NCI-H1417 treated with DMSO at 0.1 percent for 48 hours (cell line): Measurements from ENCODE around the gene ARHGAP25.

Experiments
- DNase-seq: peaks from one replicate; lab custom pipeline; 2025; lab: John Stamatoyannopoulos, UW

The ARHGAP25 gene

DNA sequence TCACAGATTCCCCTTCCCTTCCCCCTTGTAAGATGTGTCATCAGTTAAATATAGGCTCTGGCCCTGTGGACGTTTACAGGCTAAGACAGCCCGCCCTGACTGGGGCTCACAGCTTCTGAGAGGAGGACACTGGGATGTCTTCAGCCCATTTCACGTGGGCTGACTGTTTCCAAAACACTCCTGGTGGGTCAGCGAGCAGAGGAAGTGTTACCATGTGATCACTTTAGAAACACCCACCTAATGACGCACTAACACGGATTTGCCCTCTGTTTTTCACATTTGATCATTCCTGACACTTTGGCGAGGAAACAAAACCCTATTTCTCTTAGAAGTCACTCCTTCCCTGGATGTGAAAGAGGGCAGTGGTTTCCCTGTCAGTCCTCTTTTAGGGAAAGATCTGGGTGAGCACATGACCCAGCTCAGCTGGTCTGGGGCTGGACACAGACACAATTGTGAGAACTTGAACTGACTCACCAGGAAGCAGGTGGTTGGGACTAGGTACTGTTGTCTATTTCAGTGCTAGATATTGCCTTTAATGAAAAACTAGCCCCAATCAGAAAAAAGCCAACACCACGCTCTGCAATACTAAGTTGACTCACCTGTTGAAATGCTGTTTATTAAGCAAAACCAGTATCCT lies 97.7 kb downstream of the ARHGAP25 start:
- no peak for DNase-seq

DNA sequence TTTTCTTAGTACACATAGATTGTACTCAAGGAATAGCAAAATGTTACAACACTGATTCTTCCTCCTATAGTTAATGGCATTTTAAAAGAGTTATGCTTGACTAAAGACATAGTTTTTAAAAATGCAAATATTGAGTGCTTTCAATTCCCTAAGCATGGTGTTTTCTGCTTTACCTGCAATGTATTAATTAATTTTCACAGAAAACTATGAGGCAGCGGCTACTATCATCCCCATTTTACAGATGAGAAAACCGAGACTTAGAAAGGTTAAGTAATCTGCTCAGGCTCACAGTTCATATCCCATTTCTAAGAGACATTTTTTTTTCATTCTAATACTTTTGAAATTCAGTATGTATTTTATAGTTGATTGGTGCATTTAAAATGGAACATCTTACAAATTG lies 98.6 kb downstream of the ARHGAP25 start:
- no peak for DNase-seq

DNA sequence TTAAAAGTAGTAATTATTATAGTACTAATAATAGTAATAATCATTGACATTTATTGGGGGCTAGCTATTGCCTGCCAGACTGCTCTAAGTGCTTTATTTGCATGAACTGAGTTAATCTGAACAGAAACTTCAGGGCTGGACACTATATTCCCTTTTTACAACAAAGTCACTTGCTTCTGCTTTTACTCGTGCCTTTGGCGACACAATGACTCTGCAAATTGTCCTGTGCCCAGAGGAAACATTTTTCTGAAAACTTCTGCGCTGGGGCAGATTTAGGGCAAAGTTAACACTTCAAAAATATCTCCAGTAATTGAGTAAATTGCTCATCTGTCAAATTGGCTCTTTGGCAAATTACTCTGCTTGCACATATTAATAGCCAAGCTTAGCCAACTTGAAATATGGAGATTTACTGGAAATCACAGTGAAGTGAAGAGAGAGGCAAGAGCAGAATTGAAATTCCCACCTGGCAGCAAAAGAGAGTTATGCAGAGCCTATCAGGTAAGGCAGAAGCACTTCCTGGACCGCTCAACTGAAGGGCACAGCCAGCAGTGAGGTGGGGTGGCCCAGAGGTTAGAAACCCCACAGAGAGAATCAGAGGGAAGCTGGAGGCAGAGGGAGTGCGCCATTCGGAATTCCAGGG lies 100.2 kb downstream of the ARHGAP25 start:
- no peak for DNase-seq

DNA sequence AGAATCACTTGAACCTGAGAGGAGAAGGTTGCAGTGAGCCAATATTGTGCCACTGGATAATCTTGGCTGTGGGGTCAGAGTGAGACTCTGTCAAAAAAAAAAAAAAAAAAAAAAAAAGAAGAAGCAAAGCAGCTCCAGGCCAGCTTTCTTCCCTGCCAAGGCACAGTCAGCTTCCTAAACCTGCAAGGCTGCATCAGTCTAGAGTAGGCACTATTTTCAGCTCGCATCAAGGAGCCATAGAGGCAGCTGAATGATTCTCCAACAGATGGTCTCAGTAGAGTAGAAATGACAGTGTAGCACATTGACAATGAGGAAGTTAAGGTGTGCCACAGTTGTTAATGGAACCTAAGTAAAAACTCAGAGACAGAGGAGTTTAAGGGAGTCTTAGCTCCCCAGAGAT lies 101.0 kb downstream of the ARHGAP25 start:
- DNase-seq = no peak

DNA sequence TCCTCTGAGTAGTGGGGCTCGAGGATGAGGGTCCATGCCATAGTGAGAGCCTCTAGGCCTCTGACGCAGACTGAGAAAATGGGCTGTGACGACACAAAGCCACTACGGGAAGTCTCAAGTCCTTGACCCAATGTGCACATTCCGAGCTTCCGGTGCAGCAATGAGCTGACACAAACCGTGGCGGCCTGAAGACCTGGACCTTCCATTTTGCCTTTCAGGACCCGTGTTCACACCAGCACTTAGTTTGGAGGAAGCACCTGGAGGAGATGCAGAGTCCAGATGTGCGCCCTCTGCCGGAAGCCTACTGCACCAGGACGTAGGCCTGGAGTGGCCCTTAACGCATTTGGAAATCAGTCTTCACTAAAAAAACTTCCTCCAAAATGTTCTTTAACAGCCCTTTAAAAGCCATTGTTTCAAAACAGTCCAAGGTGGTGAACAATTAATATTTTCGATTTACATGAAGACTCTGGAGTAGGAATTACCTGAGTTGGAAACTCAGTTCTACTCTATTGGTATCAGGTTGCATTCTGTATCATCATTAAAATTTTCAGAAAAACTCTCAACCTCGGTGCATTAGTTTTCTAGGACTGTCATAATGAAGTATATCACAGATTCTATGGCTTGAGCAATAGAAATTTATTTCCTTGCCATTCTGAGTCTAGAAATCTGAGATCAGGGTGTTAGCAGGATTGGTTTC lies 102.7 kb downstream of the ARHGAP25 start:
- DNase-seq = no peak

DNA sequence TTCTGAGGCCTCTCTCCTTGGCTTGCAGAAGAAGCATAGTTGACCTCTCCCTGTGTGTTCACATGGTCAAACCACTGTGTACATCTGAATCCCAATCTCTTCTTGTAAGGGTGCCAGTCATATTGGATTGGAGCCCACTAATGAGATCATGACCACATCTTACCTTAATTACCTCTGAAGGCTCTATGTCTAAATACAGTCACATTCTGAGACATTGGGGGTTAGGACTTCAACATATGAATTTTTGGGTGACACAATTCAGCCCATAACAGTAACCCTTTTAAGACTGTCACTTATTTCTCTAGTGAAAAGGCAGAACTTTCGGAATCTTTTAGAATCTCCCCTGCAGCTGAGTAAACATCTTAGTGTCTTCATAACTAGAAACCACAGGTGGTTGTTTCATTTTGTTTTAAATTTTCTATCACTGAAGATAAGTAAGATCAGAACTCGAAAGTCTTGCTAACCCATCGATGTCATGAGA lies 103.3 kb downstream of the ARHGAP25 start:
- no peak for DNase-seq

DNA sequence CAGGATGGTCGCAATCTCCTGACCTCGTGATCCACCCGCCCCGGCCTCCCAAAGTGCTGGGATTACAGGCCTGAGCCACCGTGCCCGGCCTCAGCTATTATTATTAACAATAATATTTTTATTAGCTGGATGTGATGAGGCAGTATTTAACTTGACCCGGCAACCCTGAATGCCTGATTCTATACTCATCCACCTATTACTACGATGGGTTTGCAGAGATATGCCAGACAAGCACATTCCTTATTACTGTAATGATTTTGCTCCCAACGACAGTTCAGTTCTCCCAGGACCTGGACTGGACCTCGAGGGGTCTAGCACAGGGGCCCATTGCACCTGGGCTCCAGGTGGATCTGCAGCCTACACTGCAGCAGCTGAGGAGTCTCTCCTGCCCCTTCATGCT lies 104.0 kb downstream of the ARHGAP25 start:
- no peak for DNase-seq

DNA sequence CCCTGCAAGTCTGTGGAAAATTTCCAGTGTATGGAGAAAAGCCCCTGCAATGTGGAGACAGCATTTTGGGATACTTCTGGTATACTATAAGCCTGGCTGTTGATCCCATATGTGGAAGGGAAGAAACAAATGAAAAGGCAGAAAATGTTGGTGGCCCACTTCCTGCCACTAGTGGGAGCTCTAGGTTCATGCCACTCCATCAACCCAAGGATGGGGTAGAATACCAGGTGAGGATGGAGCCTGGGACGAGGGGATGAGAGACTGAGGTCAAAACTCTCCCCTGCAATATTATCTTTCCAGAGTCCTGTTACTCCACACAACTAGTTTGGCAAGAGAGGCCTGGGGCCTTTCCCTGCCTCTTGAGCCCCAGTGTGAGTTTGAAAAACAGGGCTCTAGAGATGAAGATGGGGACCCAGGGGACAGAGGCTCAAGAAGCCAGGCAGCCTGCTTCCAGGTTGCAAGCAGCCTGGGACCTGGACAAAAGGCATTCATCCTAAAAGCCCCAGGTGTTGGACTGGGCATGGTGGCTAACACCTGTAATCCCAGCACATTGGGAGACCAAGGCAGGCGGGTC lies 104.7 kb downstream of the ARHGAP25 start:
- DNase-seq = no peak

DNA sequence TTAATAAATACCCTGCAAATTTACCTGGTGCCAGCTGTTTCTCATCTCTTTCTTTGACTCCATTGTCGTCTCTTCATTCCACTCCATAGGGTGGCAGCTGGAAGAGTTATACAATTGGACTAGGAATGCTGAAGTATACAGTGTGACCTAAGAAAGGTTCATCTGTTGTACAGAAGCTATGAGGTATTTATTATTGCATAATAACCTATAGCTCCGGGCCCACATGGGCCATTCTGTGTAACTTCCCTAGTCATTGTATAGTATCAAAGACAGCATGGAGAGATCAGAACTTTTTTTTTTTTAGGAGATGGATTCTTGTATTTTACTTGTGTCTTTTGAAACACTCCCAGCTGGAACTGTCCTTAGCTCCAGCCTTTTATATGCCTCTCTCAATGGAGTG lies 110.4 kb downstream of the ARHGAP25 start:
- no peak for DNase-seq

DNA sequence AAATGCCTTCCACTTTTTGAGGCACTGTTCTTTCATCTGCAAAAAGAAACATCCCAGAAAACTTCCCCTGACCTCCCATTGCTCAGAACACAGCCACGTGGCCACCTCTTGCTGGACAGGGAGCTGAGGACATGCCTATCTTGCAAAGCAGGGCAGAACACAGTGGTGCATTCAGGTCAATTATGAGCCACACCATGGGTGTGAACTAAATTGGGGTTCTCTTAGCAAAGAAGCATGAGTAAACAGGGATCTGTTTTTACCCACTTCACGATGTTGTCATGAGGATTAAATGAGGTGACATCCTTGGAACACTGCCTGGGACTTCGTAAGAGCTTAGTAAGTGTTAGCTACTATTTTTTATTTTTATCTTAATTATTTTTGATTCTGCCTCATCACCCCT lies 111.5 kb downstream of the ARHGAP25 start:
- DNase-seq = no peak

DNA sequence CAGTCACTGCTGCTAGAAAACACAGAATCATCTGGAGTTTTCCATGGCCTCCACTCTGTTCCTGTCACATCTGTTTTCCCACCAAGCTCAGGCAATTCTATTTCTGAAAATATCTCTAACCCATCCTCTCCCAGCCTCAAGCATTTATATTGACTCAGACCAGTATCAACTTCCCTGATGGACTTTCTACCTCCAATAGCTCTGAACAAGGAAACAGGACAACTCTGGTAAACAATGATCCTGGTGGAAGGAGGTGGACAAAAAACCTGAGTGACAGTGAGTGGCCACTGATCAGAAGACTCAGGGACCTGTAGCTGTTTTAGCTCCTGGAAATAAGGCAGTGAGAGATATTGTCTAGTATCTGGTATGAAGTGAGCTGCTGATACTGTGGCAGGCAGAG lies 113.1 kb downstream of the ARHGAP25 start:
- no peak for DNase-seq

DNA sequence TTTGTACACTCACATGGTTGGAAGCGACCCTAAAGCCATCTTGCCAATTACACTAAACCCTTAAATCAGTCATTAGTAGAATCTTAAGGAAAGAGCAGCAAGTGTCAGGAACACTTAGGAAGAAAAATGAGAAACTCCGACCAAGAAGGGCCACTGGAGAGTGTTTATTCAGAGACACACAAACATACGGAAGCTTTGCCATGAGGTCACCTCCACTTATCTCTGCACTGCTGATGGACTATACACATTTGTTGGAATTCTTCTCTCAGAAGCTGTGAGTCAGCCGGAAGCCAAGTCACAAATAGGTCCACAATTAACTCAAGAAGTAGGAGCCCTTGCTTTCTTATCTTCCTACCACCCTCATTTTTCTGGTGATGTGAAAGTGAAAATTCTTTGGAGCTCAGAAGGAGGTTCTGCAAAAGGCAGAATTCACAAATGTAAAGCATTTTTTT lies 115.0 kb downstream of the ARHGAP25 start:
- no peak for DNase-seq

DNA sequence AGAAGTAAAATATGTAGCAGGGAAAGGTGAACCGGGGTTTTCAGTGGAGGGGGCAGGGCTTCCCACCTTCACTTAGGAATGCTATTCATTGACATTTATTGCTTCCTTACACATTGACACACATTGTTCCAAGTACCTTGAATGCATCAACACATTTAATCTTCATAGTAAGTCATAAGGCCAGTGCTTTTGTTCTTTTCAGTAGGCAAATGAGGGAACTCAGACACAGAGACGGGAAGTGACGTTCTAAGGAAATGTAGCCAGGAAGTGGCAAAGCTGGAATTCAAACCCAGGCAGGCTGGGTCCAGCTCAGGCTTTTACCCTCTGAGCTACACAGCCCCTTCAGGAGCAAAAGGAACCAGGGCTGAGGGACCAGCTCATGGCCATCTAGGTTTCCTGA lies 115.9 kb downstream of the ARHGAP25 start:
- no peak for DNase-seq

DNA sequence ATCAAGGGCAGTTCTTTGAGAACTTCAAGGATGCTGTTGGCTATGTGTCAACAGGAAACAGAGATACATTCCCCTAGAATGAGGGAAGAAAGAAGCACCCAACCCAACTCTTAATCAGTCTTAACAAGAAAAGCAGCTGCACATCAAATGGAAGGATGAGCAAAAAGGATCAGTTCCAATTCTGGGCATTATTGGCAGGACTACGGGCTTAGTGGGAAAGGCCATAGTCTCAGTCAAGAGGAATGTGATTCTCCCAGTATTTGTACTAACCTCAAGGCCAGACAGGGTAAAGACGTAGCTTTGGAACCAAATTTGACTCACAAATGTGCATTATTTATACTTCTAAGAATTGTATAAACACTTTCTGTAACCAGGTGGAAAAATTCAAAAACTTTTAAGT lies 118.4 kb downstream of the ARHGAP25 start:
- DNase-seq = no peak

DNA sequence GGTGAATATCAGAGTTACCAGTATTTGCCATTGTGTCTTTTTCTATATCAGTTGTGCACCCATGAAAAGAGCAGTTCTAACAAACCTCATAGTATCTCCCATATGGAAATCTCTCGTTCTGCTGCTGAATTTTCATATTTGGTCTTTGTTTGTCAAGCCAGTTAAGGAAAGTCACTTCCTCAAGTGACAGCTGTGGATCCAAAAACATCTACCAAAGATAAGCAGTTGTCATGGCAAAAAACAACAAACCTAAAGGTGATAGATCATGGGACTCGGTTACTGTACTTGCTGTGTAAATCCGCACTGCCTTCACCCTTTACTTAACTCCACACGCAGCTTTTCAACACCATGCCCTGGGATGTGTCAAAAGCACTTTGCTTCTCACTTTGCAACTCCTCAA lies 119.3 kb downstream of the ARHGAP25 start:
- DNase-seq = no peak

DNA sequence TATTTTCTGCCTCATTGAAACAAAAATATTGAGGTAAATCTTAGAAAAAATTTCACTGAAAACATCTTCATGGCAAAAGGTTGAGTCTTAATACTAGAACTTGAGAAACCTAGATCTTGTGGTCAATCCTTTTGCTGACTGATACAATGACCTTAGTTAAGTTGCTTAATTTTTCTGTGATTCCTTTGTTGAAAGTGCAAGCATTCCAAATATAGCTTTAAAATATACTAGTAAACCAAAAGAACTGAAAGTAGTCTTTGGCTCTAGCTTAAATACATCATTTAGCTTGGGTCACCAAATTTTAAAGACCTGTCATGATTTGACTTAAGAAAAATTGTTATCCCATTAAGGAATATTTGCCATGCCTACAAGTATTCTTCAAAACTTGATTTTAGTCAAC lies 119.9 kb downstream of the ARHGAP25 start:
- DNase-seq = no peak

DNA sequence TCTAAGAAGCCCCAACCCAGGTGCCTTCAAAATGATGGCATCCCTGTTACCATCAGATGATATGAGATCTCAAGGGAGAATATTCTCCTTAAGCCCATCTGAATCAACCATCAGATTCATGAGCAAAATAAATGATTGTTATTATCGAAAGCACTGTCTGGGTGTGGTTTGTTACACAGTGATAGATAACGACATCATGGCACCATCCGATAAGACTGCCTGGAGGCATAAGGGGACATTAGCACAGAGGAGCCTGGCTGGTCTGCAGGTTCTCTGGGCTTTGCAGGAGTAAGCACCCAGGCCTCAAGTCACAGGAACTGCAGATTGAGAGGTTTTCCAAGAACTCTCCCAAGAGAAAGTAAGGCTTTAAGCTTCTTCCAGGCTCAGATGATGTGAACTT lies 120.9 kb downstream of the ARHGAP25 start:
- DNase-seq = no peak

DNA sequence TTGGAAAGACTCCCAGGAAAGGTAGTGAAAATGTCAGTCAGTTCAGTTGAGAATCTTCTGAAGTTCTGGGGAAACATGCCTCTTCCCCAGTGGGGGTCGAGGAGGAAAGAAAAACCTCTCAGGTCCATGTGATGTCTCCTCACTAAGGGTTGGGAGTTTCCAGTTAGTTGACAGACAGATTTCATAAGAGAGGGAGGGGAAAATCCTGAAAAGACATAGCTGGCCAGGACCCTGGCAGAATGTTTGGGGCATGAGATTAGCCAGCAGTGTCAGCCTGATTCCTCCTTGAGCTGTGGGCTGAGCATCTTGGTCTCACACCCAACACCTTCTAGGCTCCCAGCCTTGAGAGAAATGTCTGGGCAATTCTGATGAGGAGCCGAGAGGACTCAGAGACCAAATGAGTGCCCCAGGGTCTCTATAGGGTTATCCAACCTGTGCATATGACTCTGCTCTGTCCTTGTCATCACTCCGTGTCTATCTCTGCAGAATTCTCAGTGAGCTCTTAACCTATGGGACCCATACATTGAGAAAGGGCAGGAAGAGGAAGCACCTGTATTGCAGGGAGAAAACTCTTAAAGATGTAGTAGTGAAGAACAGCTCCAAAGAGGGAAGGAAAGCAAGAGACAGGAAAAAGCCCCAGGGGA lies 122.7 kb downstream of the ARHGAP25 start:
- no peak for DNase-seq

DNA sequence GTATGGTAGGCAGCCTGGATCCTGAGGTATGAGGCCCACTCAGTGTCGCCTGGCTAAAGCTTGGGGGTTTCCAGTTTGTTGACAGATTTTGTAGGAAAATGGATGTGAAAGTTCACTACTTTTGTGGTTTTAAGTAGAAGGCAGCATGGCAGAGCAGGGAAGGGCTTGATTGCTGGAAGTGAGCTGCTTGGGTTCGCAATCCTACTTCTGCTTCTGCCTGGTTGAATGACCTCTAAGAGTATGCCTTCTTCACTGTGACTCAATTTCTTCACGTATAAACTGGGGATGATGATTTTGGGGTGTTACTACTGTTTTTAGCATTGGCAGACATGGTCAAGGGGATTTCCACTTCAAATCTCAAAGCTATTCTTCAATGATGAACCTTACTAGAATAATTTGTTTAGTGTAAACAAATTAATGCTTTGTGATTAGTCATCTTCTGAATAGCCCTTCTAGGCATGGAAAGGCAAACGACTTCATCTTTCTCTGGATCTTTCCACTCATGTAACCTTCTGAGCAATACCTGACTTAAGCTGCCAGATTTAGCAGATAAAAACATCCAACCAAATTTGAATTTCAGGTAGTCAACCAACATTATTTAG lies 123.3 kb downstream of the ARHGAP25 start:
- no peak for DNase-seq

DNA sequence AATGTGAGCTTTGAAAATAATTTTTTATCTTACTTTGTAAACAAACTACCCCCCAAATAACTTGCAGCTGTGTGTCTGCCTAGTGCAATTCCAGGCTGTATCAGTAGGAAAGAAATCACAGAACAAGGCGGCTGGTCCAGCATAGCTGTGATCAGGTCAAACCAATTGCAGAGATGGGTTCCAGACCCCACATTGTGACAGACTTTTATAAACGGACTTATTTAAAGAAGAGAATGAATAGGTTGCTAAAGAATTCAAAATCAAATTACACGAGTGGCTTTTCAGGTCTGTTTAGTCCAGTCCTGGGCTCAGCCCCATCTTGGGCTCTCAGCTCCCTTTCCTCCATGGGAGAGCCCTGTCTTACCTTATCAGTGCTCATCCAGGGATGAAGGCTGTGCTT lies 125.5 kb downstream of the ARHGAP25 start:
- DNase-seq = no peak

DNA sequence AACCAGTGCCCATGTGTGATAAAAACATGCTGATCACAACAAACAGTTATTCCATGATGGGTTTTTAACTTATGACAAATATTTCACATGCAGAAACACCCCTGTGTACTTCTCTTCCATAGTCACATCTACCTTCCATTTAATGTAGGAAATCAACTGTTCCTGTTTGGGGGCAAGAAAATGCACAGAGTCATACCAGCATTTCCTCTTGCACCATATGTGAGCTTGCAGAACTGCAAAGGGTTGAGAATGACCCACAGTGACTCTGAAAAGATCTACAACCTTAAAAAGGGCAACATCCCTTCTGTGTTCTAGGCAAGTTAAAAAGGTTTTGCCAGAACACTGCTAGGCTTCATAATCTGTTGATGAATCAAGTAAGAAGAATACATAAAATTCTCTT lies 126.7 kb downstream of the ARHGAP25 start:
- no peak for DNase-seq

DNA sequence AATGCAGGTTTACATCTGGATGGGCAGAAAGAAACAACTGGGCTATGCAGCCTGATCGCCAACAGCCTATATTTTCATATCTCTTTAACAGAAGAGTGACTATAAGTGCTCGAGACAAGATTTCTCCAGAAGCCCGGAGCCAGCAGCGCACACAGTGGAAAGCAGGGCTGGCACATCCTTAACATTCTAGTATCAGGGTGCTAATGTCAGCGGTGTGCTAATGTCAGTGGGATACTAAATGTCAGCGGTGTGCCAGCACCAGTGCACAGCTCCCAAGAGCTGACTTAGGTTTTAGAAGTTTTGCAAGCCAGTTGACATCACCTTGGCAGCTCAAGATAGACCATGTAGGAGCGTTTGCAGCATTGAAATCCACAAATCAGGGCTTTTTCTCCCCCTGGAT lies 128.3 kb downstream of the ARHGAP25 start:
- DNase-seq = no peak
